RWPE2 (cell line): ENCODE data around the gene ANKS6.

Source experiments
- ATAC-seq: fragments of 200-7000 bp; cut with Tn5 transposase; 3 replicates; pipeline ENCODE4 v1.9.1; 2021; ENCODE audit warnings: low read depth
- DNase-seq: peaks from one replicate; pipeline ENCODE4 v3.0.0-alpha.2; 2020; ENCODE audit warnings: low spot score
- H3K27ac ChIP-seq: fragments of 450-650 bp; 2 replicates; pipeline ENCODE4 v1.5.1; 2017; ENCODE audit warnings: mild to moderate bottlenecking; ENCODE audit not compliant: poor library complexity, severe bottlenecking
- H3K27me3 ChIP-seq: fragments of 250-450 bp; sonication (Bioruptor Pico); 2 replicates; pipeline ENCODE4 v1.5.1; 2021; ENCODE audit warnings: mild to moderate bottlenecking, moderate library complexity; ENCODE audit not compliant: insufficient read depth, poor library complexity, severe bottlenecking
- H3K36me3 ChIP-seq: fragments of 250-450 bp; sonication (Bioruptor Pico); 2 replicates; pipeline ENCODE4 v1.5.1; 2020; ENCODE audit warnings: low read depth, mild to moderate bottlenecking, moderate library complexity
- H3K4me1 ChIP-seq: fragments of 250-450 bp; sonication (Bioruptor Pico); 2 replicates; pipeline ENCODE4 v1.5.1; 2021; ENCODE audit warnings: mild to moderate bottlenecking, moderate library complexity; ENCODE audit not compliant: insufficient read depth, poor library complexity, severe bottlenecking
- H3K4me3 ChIP-seq: fragments of 250-450 bp; sonication (Bioruptor Pico); 2 replicates; pipeline ENCODE4 v1.5.1; 2021; ENCODE audit warnings: mild to moderate bottlenecking, moderate library complexity; ENCODE audit not compliant: severe bottlenecking
- H3K9me3 ChIP-seq: fragments of 250-450 bp; sonication (Bioruptor Pico); 2 replicates; pipeline ENCODE4 v1.5.1; 2021; ENCODE audit warnings: mild to moderate bottlenecking, moderate library complexity; ENCODE audit not compliant: severe bottlenecking
- TF ChIP-seq, protein P1 (sequence below): fragments of 450-650 bp; IDR thresholded peaks from one replicate; pipeline ENCODE4 v1.5.1; 2017; ENCODE audit warnings: mild to moderate bottlenecking, moderate library complexity; ENCODE audit not compliant: poor library complexity, severe bottlenecking

Gene ANKS6

DNA sequence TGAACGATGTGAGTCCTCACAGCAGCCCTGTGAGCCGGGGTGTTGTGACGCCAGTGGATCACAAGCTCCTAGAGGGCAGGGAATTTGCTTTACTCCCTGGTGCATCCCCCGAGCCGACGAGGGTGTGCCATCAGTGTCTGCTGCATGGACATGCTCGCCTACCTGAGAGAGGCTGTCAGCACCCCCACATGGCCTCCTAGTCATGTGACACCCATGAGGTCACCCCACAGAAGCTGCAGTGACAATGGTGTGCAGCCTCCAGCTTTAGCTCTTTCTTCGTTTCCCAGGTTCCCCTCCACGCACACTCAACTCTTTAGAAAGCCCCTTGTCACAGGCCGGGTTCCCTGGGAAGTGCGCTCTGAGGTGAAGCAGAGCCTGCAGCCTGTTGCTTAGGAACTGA, 67.9 kb downstream of the ANKS6 start:
- DNase-seq (no peak), ATAC-seq (no peak)
- Histone ChIP-seq H3K9me3 (no peaks in the 10 kb centered on the region), H3K4me1 (no peaks in the 10 kb centered on the region), H3K27me3 (peaks cover 8% of the 10 kb centered on the region), H3K4me3 (no peak overlapping the region), H3K27ac (no peak overlapping the region), H3K36me3 (no peaks in the 10 kb centered on the region)
- TF ChIP-seq, protein P1, sequence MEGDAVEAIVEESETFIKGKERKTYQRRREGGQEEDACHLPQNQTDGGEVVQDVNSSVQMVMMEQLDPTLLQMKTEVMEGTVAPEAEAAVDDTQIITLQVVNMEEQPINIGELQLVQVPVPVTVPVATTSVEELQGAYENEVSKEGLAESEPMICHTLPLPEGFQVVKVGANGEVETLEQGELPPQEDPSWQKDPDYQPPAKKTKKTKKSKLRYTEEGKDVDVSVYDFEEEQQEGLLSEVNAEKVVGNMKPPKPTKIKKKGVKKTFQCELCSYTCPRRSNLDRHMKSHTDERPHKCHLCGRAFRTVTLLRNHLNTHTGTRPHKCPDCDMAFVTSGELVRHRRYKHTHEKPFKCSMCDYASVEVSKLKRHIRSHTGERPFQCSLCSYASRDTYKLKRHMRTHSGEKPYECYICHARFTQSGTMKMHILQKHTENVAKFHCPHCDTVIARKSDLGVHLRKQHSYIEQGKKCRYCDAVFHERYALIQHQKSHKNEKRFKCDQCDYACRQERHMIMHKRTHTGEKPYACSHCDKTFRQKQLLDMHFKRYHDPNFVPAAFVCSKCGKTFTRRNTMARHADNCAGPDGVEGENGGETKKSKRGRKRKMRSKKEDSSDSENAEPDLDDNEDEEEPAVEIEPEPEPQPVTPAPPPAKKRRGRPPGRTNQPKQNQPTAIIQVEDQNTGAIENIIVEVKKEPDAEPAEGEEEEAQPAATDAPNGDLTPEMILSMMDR: no peak

DNA sequence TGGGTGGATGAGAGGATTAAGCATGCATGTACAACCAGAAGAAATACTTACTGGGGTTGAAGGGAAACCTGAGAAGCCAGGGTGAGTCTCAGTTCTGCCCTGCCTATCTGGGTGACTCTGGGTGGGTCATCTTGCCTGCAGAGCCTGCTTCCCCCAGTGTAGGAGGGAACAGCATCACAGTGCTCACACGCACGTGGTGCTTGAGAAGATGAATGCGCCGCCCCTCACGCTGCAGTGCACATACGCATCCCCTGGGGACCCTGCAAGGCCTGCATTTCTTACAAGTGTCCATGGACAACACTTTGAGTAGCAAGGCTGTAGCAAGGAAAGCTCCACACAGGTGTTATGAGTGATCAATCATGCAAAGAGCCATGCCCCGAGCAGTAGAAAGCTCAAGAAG, 68.9 kb downstream of the ANKS6 start:
- peaks cover 8% of the 10 kb centered on the region for H3K27me3 ChIP-seq
- DNase-seq (no peak), ATAC-seq (no peak)
- H3K36me3 ChIP-seq: no peaks in the 10 kb centered on the region
- no peak overlapping the region for H3K27ac ChIP-seq
- H3K4me3 ChIP-seq: no peak overlapping the region
- no peaks in the 10 kb centered on the region for H3K4me1 ChIP-seq
- H3K9me3 ChIP-seq: no peaks in the 10 kb centered on the region
- TF ChIP-seq, protein P1: no peak

DNA sequence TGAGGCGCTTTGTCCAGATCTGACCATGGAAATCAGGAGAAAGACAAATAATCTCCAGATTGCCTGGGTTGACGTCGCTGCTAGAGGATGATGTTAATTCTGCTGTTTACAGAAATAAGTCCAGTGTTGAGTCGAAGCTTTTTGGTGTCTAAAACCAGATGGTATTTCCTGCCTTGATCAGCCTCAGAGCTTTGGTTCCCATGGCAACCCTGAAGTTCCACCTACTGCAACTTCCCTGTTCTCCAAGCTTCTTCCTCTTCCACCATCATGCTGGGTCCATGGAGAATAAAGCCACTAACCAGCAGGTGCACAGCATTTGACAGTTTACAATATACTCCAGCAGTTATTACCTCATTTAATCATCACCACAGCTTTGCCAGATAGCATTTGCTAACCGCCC, 69.6 kb downstream of the ANKS6 start:
- DNase-seq (no peak), ATAC-seq (no peak)
- no peaks in the 10 kb centered on the region for H3K4me1 ChIP-seq
- no peak overlapping the region for H3K27ac ChIP-seq
- H3K36me3 ChIP-seq: no peaks in the 10 kb centered on the region
- H3K9me3 ChIP-seq: no peaks in the 10 kb centered on the region
- H3K4me3 ChIP-seq: no peak overlapping the region
- H3K27me3 ChIP-seq: peaks cover 8% of the 10 kb centered on the region
- TF ChIP-seq, protein P1: no peak

DNA sequence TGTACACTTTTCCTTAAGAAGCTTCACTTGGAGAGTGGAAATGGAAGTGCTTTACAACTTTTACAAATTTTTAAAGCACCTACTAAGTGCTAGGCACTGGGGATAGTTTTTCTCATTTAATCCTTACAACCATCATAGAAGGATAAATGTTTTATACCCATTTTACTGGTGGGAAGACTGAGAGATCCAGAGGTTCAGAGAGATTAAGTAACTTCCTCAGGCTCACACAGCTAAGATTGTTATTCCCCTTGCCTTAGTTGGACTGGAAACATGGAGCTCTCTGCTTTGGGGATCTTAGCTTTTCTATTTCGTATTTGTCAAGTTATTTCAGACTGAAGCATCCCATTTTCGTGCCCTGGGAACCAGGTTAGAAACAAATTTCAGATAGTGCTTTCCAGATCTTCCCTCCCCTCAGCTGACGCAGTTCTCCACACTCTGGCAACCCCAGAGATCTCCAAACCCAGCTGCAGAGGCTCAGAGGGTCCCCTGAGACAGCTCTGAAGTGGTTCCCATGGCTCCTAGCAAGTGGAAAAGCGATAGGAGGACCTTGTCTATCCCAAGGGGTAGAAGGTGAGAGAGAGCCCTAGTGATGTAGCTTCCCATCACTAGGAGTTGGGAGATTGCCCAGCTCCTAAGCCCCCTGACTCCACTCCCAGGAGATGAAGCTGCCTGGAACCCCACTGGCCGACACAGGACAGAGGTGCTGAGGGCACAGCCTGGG, 71.4 kb downstream of the ANKS6 start:
- H3K27ac ChIP-seq: no peak overlapping the region
- ATAC-seq (no peak), DNase-seq (no peak)
- no peaks in the 10 kb centered on the region for H3K9me3 ChIP-seq
- H3K4me1 ChIP-seq: no peaks in the 10 kb centered on the region
- no peaks in the 10 kb centered on the region for H3K36me3 ChIP-seq
- no peak overlapping the region for H3K4me3 ChIP-seq
- H3K27me3 ChIP-seq: peaks cover 8% of the 10 kb centered on the region
- TF ChIP-seq, protein P1: no peak

DNA sequence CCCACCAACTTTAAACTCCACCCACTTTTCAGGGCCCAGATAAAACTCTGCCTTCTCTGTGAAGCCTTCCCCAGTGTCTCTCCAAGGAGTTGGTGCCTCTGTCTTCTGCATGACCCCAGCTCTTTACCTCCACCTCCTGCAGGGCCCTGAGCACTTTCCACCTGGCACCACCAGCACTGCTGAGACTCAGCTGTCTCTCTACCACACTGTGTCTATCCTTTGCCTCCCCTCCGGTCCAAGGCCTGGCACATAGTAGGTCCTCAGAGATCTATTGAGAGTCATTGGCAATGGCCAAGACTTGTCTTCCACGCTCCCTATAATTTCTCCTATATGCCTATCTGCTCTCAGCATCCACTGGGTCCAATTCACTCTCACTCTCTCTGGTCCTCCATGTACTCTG, 74.7 kb downstream of the ANKS6 start:
- no peak overlapping the region for H3K27ac ChIP-seq
- H3K4me3 ChIP-seq: no peak overlapping the region

More for the DNA sequence above, 74.7 kb downstream of the ANKS6 start:
- Histone ChIP-seq H3K9me3 (no peaks in the 10 kb centered on the region), H3K4me1 (no peaks in the 10 kb centered on the region), H3K27me3 (peaks cover 8% of the 10 kb centered on the region), H3K36me3 (no peaks in the 10 kb centered on the region)
- no peak for ATAC-seq
- TF ChIP-seq, protein P1: no peak
- no peak for DNase-seq
